SK-N-SH (cell line): ENCODE data around the gene STK4.

Experiments used
- FOXM1 ChIP-seq: IDR thresholded peaks from 2 replicates; pipeline ENCODE4 v1.4.0; 2012; ENCODE audit warnings: low read depth, mild to moderate bottlenecking
- TF ChIP-seq, protein P1 (sequence below): fragments of 200-600 bp; sonication (generic); IDR thresholded peaks from 2 replicates; pipeline ENCODE4 v1.6.1; 2017; ENCODE audit warnings: antibody characterized with exemption, mild to moderate bottlenecking, moderate library complexity

DNA sequence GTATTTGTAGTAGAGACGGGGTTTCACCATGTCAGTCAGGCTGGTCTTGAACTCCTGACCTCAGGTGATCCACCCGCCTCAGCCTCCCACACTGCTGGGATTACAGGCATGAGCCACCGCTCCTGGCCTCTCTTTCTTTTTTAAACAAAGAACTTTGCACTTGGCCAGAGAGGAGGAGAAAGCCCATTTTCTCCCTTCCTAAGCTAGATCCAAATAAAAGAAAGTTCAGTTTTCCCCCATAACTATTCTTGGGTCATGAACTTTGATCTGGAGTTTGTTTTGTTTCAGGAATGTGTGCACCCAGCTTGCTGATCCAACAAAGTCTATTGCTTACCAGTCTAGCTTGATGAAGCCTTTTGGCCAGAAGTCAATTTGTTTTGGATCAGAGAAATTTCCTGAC, 111.2 kb downstream of the STK4 start:
- TF ChIP-seq FOXM1: no peak
- TF ChIP-seq, protein P1, sequence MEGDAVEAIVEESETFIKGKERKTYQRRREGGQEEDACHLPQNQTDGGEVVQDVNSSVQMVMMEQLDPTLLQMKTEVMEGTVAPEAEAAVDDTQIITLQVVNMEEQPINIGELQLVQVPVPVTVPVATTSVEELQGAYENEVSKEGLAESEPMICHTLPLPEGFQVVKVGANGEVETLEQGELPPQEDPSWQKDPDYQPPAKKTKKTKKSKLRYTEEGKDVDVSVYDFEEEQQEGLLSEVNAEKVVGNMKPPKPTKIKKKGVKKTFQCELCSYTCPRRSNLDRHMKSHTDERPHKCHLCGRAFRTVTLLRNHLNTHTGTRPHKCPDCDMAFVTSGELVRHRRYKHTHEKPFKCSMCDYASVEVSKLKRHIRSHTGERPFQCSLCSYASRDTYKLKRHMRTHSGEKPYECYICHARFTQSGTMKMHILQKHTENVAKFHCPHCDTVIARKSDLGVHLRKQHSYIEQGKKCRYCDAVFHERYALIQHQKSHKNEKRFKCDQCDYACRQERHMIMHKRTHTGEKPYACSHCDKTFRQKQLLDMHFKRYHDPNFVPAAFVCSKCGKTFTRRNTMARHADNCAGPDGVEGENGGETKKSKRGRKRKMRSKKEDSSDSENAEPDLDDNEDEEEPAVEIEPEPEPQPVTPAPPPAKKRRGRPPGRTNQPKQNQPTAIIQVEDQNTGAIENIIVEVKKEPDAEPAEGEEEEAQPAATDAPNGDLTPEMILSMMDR: no peak
